Measurements from ENCODE around the gene SERPINA5. TPM values are rescaled to one million over a fixed set of nuclear protein-coding genes. Genes with fewer than 3 reads are reported as not detected.
"Not testable (repeated sequence)": the region's sequence is repeated elsewhere in the genome, so short reads cannot be mapped to it uniquely, and the experiment has no call there.

SERPINA5 gene
- total RNA-seq, 1 experiment from 2014 or later, result not detected

- Histone ChIP-seq H3K9me2 (ENCODE audit: insufficient read depth) (no peaks in the 10 kb centered on the region), H3K4me3 (no peak overlapping the region), H3K27ac (no peak overlapping the region), H3K36me3 (ENCODE audit: low read depth) (no peaks in the 10 kb centered on the region), H3K4me2 (no peak overlapping the region), H3K9me3 (ENCODE audit: insufficient read depth, low read depth) (no peaks in the 10 kb centered on the region), H3K27me3 (ENCODE audit: insufficient read depth, low read depth) (no peaks in the 10 kb centered on the region), H3K4me1 (replicated peaks; ENCODE audit: insufficient read depth) (no peaks in the 10 kb centered on the region), H3F3A (ENCODE audit: insufficient read depth, low read depth) (no peaks in the 10 kb centered on the region), H3K79me2 (ENCODE audit: low read depth) (no peaks in the 10 kb centered on the region), H4K20me1 (ENCODE audit: insufficient read depth) (no peaks in the 10 kb centered on the region), H2AFZ (no peak overlapping the region)
- POLR2A ChIA-PET (ENCODE audit: unreplicated experiment), result no interaction called here
- DNase-seq, result no peak
- intact Hi-C loops (cut with micrococcal nuclease; ENCODE audit: unreplicated experiment), result no loop called here
- BruUV-seq (replicated peaks), result no TSS peak
- TF ChIP-seq EZH2 (IDR thresholded peaks at IDR 0.05; ENCODE audit: low read depth) (no peak), CTCF (conservative IDR thresholded peaks at IDR 0.05) (no peak)
- CTCF ChIA-PET, result no interaction called here
Measured at GRCh38 chr14:94574336-94574735, 6.9 kb upstream of the SERPINA5 start.

- Histone ChIP-seq H3K79me2 (ENCODE audit: low read depth) (no peaks in the 10 kb centered on the region), H3K4me2 (no peak overlapping the region), H2AFZ (no peak overlapping the region), H3K27ac (no peak overlapping the region), H3K36me3 (ENCODE audit: low read depth) (no peaks in the 10 kb centered on the region), H3K9me3 (ENCODE audit: insufficient read depth, low read depth) (no peaks in the 10 kb centered on the region), H3K4me3 (no peak overlapping the region), H3K9me2 (ENCODE audit: insufficient read depth) (no peaks in the 10 kb centered on the region), H3F3A (ENCODE audit: insufficient read depth, low read depth) (no peaks in the 10 kb centered on the region), H3K4me1 (replicated peaks; ENCODE audit: insufficient read depth) (no peaks in the 10 kb centered on the region), H4K20me1 (ENCODE audit: insufficient read depth) (no peaks in the 10 kb centered on the region), H3K27me3 (ENCODE audit: insufficient read depth, low read depth) (no peaks in the 10 kb centered on the region)
- ChIA-PET CTCF (no interaction called here), POLR2A (ENCODE audit: unreplicated experiment) (no interaction called here)
- no TSS peak for BruUV-seq (replicated peaks)
- TF ChIP-seq CTCF (conservative IDR thresholded peaks at IDR 0.05), result no peak
- TF ChIP-seq EZH2 (IDR thresholded peaks at IDR 0.05; ENCODE audit: low read depth), result no peak
- intact Hi-C loops (cut with micrococcal nuclease; ENCODE audit: unreplicated experiment), result no loop called here
- DNase-seq, result peak in 1 of 2 experiments; percentile 36
Measured at GRCh38 chr14:94575730-94576585, 5.3 kb upstream of the SERPINA5 start.

GRCh38 chr14:94577472-94577871 lies 3.8 kb upstream of the SERPINA5 start:
- CTCF ChIA-PET, result not testable (repeated sequence)

More at GRCh38 chr14:94577472-94577871, 3.8 kb upstream of the SERPINA5 start:
- H3K9me3 ChIP-seq (ENCODE audit: insufficient read depth, low read depth); DNase-seq; H3K36me3 ChIP-seq (ENCODE audit: low read depth); H3K4me3 ChIP-seq; H3F3A ChIP-seq (ENCODE audit: insufficient read depth, low read depth); H3K27me3 ChIP-seq (ENCODE audit: insufficient read depth, low read depth); H3K27ac ChIP-seq; H3K79me2 ChIP-seq (ENCODE audit: low read depth); H3K4me2 ChIP-seq; BruUV-seq (replicated peaks); POLR2A ChIA-PET (ENCODE audit: unreplicated experiment); H3K4me1 ChIP-seq (replicated peaks; ENCODE audit: insufficient read depth); H4K20me1 ChIP-seq (ENCODE audit: insufficient read depth); H2AFZ ChIP-seq; H3K9me2 ChIP-seq (ENCODE audit: insufficient read depth); intact Hi-C loops (cut with micrococcal nuclease; ENCODE audit: unreplicated experiment): not testable (repeated sequence)

Measured in PC-9 (cell line).